ENCODE data around the gene CSNK2A1. TPM values are rescaled to one million over a fixed set of nuclear protein-coding genes. Genes with fewer than 3 reads are reported as not detected.

The CSNK2A1 gene
- total and polyA plus RNA-seq, 2 of the 8 experiments (the other 6 are each of a cell fraction or from before 2014, with no cell fraction given) = 117 to 260 TPM

- no peak for TF ChIP-seq TAF7 (optimal IDR thresholded peaks at IDR 0.05; ENCODE audit: borderline replicate concordance, low read depth, low read length)
- no peak for TF ChIP-seq BRCA1 (IDR thresholded peaks at IDR 0.05; ENCODE audit: low read depth, low read length)
These were observed 105.7 kb downstream of the CSNK2A1 start (continued) for GRCh38 chr20:437787-438486.

Measured in H1 (cell line).